ENCODE data around the gene SMARCC1. TPM values are rescaled to one million over a fixed set of nuclear protein-coding genes. Genes with fewer than 3 reads are reported as not detected.

SMARCC1 gene
- polyA plus RNA-seq, 1 experiment: 38.5 TPM

GRCh38 chr3:47636225-47636624, 145.5 kb downstream of the SMARCC1 start:
- TF ChIP-seq CTCF (IDR thresholded peaks at IDR 0.05; ENCODE audit: low read depth, low read length): no peak
- H3K4me3 ChIP-seq (ENCODE audit: low read depth, low read length): no peak overlapping the region
- POLR2A ChIA-PET: no interaction called here
- DNase-seq (ENCODE audit: low read depth, low spot score): no peak
- H3K27ac ChIP-seq (ENCODE audit: low read depth, low read length): no peak overlapping the region
- CTCF ChIA-PET: no interaction called here
- H3K27me3 ChIP-seq (ENCODE audit: control insufficient read depth, insufficient read depth, low read length): no peaks in the 10 kb centered on the region
- H3K9me3 ChIP-seq (ENCODE audit: control insufficient read depth, insufficient read depth, low read length): no peaks in the 10 kb centered on the region

GRCh38 chr3:47635536-47635935, 146.2 kb downstream of the SMARCC1 start:
- no peaks in the 10 kb centered on the region for H3K9me3 ChIP-seq (ENCODE audit: control insufficient read depth, insufficient read depth, low read length)
- ChIA-PET CTCF (no interaction called here), POLR2A (no interaction called here)
- no peak for DNase-seq (ENCODE audit: low read depth, low spot score)
- TF ChIP-seq CTCF (IDR thresholded peaks at IDR 0.05; ENCODE audit: low read depth, low read length): no peak
- no peak overlapping the region for H3K4me3 ChIP-seq (ENCODE audit: low read depth, low read length)
- H3K27ac ChIP-seq (ENCODE audit: low read depth, low read length): no peak overlapping the region
- H3K27me3 ChIP-seq (ENCODE audit: control insufficient read depth, insufficient read depth, low read length): no peaks in the 10 kb centered on the region

- Histone ChIP-seq H3K9me3 (ENCODE audit: control insufficient read depth, insufficient read depth, low read length) (no peaks in the 10 kb centered on the region), H3K4me3 (ENCODE audit: low read depth, low read length) (no peak overlapping the region), H3K27me3 (ENCODE audit: control insufficient read depth, insufficient read depth, low read length) (no peaks in the 10 kb centered on the region), H3K27ac (ENCODE audit: low read depth, low read length) (no peak overlapping the region)
- TF ChIP-seq CTCF (IDR thresholded peaks at IDR 0.05; ENCODE audit: low read depth, low read length): no peak
- ChIA-PET POLR2A (no interaction called here), CTCF (no interaction called here)
- DNase-seq (ENCODE audit: low read depth, low spot score): no peak
These were observed 146.7 kb downstream of the SMARCC1 start for GRCh38 chr3:47634996-47635395.

- POLR2A ChIA-PET: interaction anchor here (0.6 kb wide), 2 partner anchors 77 to 113 kb away, joined by 3 to 4 read pairs; no protein-coding TSS in a partner anchor
- no peak for TF ChIP-seq CTCF (IDR thresholded peaks at IDR 0.05; ENCODE audit: low read depth, low read length)
- H3K4me3 ChIP-seq (ENCODE audit: low read depth, low read length): no peak overlapping the region
- no peak for DNase-seq (ENCODE audit: low read depth, low spot score)
- no peaks in the 10 kb centered on the region for H3K27me3 ChIP-seq (ENCODE audit: control insufficient read depth, insufficient read depth, low read length)
- no peaks in the 10 kb centered on the region for H3K9me3 ChIP-seq (ENCODE audit: control insufficient read depth, insufficient read depth, low read length)
- no peak overlapping the region for H3K27ac ChIP-seq (ENCODE audit: low read depth, low read length)
- CTCF ChIA-PET: no interaction called here
These were observed 150.9 kb downstream of the SMARCC1 start for GRCh38 chr3:47630810-47631209.

- no peak for TF ChIP-seq CTCF (IDR thresholded peaks at IDR 0.05; ENCODE audit: low read depth, low read length)
- Histone ChIP-seq H3K4me3 (ENCODE audit: low read depth, low read length) (no peak overlapping the region), H3K9me3 (ENCODE audit: control insufficient read depth, insufficient read depth, low read length) (no peaks in the 10 kb centered on the region), H3K27me3 (ENCODE audit: control insufficient read depth, insufficient read depth, low read length) (no peaks in the 10 kb centered on the region), H3K27ac (ENCODE audit: low read depth, low read length) (no peak overlapping the region)
- no peak for DNase-seq (ENCODE audit: low read depth, low spot score)
- CTCF ChIA-PET: no interaction called here
- POLR2A ChIA-PET: no interaction called here
These were observed 151.9 kb downstream of the SMARCC1 start for GRCh38 chr3:47629770-47630169.

Data from AG04450 (cell line).